ENCODE measurements around the gene HEPN1.

Gene HEPN1

DNA sequence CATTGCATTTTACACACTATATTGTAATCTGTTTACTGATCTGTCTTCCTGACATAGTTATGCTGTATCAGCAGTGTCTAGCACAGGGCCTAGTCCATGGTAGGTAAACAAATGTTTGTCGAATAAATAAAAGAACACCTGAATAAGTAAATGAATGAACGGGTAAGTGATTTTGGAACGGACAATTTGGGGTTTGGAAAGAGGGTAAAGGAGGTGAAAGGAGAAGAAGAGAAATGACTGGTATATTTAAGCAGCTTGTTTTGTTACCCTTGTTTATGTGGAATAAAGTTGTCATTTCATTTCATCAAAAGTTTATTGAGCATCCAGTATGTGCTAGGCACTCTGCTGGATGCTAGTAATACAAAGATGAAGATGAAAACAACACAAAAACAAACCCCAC is at the start of gene HEPN1:
Gene HEPN1 (plus strand): TSS at position 301 of the 400 bp plus-strand sequence.
- DNase-seq (ENCODE audit: low spot score), result no peak

DNA sequence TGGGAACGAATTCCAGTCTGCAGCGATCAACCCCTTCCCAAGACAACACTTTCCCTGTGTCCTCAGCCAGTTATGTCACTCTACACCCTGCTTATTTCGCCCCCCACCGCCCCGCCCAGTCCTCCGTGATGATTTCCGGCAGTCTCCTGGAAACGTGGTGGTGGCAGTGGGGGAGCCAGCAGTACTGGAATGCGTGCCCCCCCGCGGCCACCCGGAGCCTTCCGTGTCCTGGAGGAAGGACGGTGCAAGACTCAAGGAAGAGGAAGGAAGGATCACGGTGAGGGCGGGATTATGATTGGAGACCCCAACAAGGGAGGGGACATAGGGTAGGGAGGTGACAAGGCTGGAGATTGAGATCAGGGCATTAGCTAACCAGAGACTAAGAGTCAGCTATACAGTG is 49.7 kb upstream of the HEPN1 start:
- DNase-seq (ENCODE audit: low spot score), result no peak

- DNase-seq (ENCODE audit: low spot score), result no peak
Measured at GRCh38 chr11:124869856-124870387, 49.1 kb upstream of the HEPN1 start.

GRCh38 chr11:124870430-124870829 is 48.6 kb upstream of the HEPN1 start:
- no peak for DNase-seq (ENCODE audit: low spot score)

DNA sequence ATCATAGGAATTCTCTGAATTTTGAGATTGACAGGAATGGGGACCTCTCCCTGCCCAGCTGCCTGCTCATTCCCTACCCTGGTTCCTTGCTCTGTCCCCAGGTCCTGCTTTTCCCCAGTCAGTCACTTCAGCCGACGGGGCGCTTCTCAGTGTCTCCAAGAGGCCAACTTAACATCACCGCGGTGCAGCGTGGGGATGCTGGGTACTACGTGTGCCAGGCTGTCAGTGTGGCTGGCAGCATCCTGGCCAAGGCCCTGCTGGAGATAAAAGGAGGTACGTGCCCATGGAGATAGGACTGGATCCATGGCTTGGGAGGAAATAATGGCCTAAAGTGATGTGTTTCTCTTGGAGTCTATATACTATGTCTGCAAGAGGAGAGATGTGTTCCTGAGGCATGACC is 46.8 kb upstream of the HEPN1 start:
- no peak for DNase-seq (ENCODE audit: low spot score)

DNA sequence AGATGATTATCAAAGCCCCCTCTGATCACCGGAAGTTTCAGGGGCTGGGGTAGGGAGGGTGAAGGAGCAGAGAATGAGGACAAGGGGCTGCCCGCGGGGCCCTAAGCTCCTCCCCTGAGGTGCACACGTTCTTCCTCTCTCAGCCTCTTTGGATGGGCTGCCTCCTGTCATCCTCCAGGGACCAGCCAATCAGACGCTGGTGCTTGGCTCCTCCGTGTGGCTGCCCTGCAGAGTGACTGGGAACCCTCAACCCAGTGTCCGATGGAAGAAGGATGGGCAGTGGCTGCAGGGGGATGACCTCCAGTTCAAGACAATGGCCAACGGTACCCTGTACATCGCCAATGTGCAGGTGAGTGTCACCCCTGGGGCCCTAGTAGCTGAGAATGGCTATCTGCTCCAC is 46.3 kb upstream of the HEPN1 start:
- DNase-seq (ENCODE audit: low spot score), result no peak

- DNase-seq (ENCODE audit: low spot score), result no peak
Measured at GRCh38 chr11:124873951-124874350, 45.1 kb upstream of the HEPN1 start.

- no peak for DNase-seq (ENCODE audit: low spot score)
Measured at GRCh38 chr11:124874571-124875255, 44.3 kb upstream of the HEPN1 start.

GRCh38 chr11:124875401-124875800 is 43.6 kb upstream of the HEPN1 start:
- DNase-seq (ENCODE audit: low spot score), result no peak

- DNase-seq (ENCODE audit: low spot score), result peak; percentile 72
Measured at GRCh38 chr11:124875943-124876817, 42.9 kb upstream of the HEPN1 start.

- DNase-seq (ENCODE audit: low spot score), result no peak
Measured at GRCh38 chr11:124876818-124877630, 42.0 kb upstream of the HEPN1 start.

- no peak for DNase-seq (ENCODE audit: low spot score)
Measured at GRCh38 chr11:124877631-124877909, 41.5 kb upstream of the HEPN1 start.

GRCh38 chr11:124877910-124878758 is 40.9 kb upstream of the HEPN1 start:
- DNase-seq (ENCODE audit: low spot score), result no peak

- DNase-seq (ENCODE audit: low spot score), result no peak
Measured at GRCh38 chr11:124878759-124879492, 40.1 kb upstream of the HEPN1 start.

- no peak for DNase-seq (ENCODE audit: low spot score)
Measured at GRCh38 chr11:124879493-124880289, 39.4 kb upstream of the HEPN1 start.

DNA sequence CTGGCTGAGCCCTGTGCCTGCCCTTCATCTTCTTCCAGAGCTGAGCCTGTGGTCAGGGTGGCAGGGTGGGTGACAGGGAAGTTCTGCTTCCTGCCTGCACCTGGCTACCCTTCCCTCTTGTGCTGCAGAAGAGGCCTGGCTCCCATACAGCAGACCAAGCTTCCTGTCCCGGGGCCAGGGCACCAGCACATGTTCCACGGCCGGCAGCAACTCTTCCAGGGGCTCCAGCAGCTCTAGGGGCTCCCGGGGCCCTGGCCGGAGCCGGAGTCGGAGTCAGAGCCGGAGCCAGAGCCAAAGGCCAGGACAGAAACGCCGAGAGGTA is 38.8 kb upstream of the HEPN1 start:
- DNase-seq (ENCODE audit: low spot score), result no peak

DNA sequence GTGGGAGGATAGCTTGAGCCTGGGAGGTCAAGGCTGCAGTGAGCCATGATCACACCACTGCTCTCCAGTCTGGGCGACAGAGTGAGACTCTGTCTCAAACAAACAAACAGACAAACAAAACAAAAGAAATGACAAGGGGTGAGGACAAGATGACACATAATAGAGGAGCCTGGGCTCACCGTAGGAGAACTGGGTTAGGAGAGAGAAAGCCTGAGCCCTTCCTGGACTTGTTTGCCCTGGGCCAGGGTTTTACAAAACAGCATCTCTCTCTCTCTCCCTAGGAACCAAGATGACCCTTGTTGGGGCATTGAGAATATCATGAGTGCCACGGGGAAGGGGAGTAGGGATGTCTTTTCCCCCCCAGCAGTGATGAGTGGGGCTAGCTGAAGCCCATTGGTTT is 38.1 kb upstream of the HEPN1 start:
- DNase-seq (ENCODE audit: low spot score), result no peak

GRCh38 chr11:124882339-124883071 is 36.5 kb upstream of the HEPN1 start:
- no peak for DNase-seq (ENCODE audit: low spot score)

- DNase-seq (ENCODE audit: low spot score), result no peak
Measured at GRCh38 chr11:124884340-124884739, 34.7 kb upstream of the HEPN1 start.

Data from CD4-positive, alpha-beta T cell treated with Interleukin-15 for 4 hours (primary cell).